Colonic mucosa (tissue), 4 donors: ENCODE results near the gene MED7. TPM values are rescaled to one million over a fixed set of nuclear protein-coding genes. Genes with fewer than 3 reads are reported as not detected.

Experiments used
- DNase-seq: peaks from one replicate; pipeline ENCODE4 v3.0.0-alpha.2; 2020
- H3K27ac ChIP-seq: fragments of 200-600 bp; one replicate; pipeline ENCODE4 v1.8.0; 2021
- H3K27me3 ChIP-seq: fragments of 200-600 bp; one replicate; pipeline ENCODE4 v1.8.0; 2021
- H3K36me3 ChIP-seq: fragments of 200-600 bp; one replicate; pipeline ENCODE4 v1.8.0; 2021
- H3K4me1 ChIP-seq: fragments of 200-600 bp; one replicate; pipeline ENCODE4 v1.8.0; 2021; ENCODE audit warnings: mild to moderate bottlenecking
- H3K4me3 ChIP-seq: fragments of 200-600 bp; one replicate; pipeline ENCODE4 v1.8.0; 2021
- H3K9ac ChIP-seq, 2 donors: one replicate each; pipeline ENCODE4 v1.7.0; 2013; ENCODE audit warnings: control low read depth in 2 of 2, low read depth in 2 of 2, low read length in 2 of 2
- H3K9me3 ChIP-seq: fragments of 200-600 bp; one replicate; pipeline ENCODE4 v1.8.0; 2021
- intact Hi-C: fragments of 100-400 bp; cut with DNase I; formaldehyde crosslinking; loops from one replicate; pipeline ENCODE4 v1.14.1; 2022
- total RNA-seq, 2 donors: library from RNA; stranded (reverse); fragmentation: NEBNext Ultra II Directional in 1 of 2; extraction: Animal tissue kit (Norgen Biotek cat#: 25700) in 1 of 2; gene quantifications; one replicate each; pipeline ENCODE4 v1.2.1, GENCODE V29; 2021
- TF ChIP-seq, protein P1 (sequence below): fragments of 200-600 bp; IDR thresholded peaks from one replicate; pipeline ENCODE4 v1.8.0; 2022; ENCODE audit warnings: antibody characterized with exemption, mild to moderate bottlenecking
- donor health status: healthy.
- donor health status: DM: no; HTN: no; CAD: no.
- donor health status: DM: no; HTN: no; CAD: no.

MED7 gene
- total RNA-seq, 2 donors from 2014 or later, result 13.9 to 14.9 TPM

DNA sequence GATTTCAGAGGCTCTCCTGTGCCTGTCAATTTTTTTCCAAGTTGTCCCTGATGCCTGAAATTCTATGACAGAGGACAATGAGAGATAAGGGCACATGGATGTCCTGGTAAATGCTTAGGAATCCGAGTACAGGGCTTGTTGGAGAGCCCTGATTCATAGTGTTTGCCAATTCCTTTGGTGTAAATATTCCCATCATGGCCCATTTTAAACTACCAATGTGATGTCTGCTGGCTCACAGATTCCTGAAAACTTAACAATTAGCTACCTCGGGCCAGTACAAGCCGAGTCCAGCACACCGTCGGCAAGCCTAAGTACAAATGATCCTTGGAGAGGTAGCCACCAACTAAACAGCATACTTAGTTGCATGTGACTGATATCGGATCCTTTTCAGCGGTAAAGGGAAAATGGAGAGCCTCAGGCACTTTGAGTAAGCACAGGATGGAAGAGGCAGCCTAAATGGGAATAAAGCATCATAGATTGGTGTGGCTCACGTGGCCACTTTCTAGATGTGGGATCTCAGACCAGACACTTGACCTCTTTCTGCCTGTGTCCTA lies 41.5 kb upstream of the MED7 start:
- TF ChIP-seq, protein P1, sequence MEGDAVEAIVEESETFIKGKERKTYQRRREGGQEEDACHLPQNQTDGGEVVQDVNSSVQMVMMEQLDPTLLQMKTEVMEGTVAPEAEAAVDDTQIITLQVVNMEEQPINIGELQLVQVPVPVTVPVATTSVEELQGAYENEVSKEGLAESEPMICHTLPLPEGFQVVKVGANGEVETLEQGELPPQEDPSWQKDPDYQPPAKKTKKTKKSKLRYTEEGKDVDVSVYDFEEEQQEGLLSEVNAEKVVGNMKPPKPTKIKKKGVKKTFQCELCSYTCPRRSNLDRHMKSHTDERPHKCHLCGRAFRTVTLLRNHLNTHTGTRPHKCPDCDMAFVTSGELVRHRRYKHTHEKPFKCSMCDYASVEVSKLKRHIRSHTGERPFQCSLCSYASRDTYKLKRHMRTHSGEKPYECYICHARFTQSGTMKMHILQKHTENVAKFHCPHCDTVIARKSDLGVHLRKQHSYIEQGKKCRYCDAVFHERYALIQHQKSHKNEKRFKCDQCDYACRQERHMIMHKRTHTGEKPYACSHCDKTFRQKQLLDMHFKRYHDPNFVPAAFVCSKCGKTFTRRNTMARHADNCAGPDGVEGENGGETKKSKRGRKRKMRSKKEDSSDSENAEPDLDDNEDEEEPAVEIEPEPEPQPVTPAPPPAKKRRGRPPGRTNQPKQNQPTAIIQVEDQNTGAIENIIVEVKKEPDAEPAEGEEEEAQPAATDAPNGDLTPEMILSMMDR, result no peak
- H3K9ac ChIP-seq, result no peak overlapping the region
- H3K36me3 ChIP-seq, result no peaks in the 10 kb centered on the region
- no peaks in the 10 kb centered on the region for H3K4me1 ChIP-seq
- no peak overlapping the region for H3K27ac ChIP-seq
- intact Hi-C loops, result no loop called here
- H3K4me3 ChIP-seq, result no peak overlapping the region
- no peaks in the 10 kb centered on the region for H3K27me3 ChIP-seq
- H3K9me3 ChIP-seq, result no peaks in the 10 kb centered on the region
- DNase-seq, result no peak

DNA sequence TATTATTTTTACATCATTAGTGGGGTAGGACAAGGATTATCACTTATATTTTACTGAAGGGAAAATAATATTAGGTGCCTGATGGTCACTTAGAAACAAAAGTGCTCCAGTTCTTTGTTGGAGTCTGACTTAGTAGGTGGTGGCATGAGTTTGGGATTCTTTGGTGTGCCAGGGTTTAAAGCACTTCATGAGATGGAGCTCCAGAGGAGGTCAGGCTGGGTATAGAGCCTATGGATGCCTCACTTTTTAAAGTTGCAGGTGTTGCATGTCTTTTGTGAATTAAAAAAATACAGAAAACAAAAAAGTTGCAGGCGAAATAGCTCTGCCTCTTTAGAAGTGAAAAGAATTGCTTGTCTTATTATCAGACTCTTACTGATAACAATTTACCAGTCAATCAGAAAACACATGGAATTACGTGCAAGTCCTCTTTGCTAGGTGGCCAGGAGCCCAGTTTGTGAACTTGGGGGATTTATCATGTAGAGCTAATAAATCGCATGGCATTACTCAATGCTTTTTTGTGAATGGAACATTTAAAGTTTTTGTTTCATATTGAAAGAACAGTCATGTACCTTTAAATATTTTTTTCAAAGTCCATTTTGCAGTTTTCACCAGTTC lies 39.6 kb upstream of the MED7 start:
- Histone ChIP-seq H3K9ac (no peak overlapping the region), H3K4me3 (no peak overlapping the region), H3K9me3 (no peaks in the 10 kb centered on the region), H3K27ac (no peak overlapping the region), H3K36me3 (no peaks in the 10 kb centered on the region), H3K27me3 (no peaks in the 10 kb centered on the region), H3K4me1 (no peaks in the 10 kb centered on the region)
- intact Hi-C loops, result no loop called here
- TF ChIP-seq, protein P1, result no peak
- no peak for DNase-seq

DNA sequence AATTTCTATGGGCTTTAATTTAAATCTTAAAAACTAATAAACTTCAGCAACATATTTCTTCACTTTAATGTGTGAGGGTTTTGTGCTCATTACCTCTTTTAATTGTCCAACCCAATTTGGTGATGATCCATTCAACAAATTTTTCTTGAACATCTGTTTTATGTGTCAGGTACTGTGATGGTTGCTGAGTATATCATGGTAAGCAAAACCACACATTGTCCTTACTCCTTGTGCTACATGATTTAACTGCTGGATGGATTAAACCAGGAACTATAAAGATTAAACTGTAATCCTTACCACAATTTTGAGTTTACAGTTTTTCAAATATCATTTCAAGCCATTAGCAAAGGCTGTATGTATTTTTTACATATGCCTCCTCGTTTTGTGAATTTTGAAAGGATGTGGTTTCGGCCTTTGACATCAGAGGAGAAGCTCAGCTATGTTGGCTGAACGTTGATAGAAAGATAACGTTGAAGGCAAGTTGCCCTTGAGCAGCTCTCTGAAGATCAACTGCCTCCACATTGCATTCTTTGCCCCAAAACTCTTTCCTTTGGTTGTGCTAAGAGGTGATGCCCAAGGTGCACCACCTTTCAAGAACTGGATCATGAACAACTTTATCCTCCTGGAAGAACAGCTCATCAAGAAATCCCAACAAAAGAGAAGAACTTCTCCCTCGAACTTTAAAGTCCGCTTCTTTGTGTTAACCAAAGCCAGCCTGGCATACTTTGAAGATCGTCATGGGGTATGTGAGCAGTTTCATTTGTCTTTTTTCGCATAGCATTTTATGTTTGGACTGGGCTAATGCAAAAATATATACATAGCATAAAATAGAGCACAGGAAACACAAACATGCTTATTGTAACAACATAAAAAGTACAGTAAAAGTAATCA lies 38.0 kb upstream of the MED7 start, which contains the start of gene ITK:
Gene ITK, plus strand, starts transcription at position 467 of the 891 bp plus-strand sequence. Its CDS starts 138 bp downstream, at position 605.
- H3K9ac ChIP-seq, result no peak within 1 kb of the TSS
- TF ChIP-seq, protein P1, result no peak
- H3K36me3 ChIP-seq, result no peaks in the 10 kb centered on the region
- H3K9me3 ChIP-seq, result no peaks in the 10 kb centered on the region
- H3K4me3 ChIP-seq, result no peak within 1 kb of the TSS
- H3K4me1 ChIP-seq, result no peaks in the 10 kb centered on the region
- intact Hi-C loops, result no loop called here
- no peaks in the 10 kb centered on the region for H3K27me3 ChIP-seq
- no peak within 1 kb of the TSS for H3K27ac ChIP-seq
- no peak for DNase-seq

DNA sequence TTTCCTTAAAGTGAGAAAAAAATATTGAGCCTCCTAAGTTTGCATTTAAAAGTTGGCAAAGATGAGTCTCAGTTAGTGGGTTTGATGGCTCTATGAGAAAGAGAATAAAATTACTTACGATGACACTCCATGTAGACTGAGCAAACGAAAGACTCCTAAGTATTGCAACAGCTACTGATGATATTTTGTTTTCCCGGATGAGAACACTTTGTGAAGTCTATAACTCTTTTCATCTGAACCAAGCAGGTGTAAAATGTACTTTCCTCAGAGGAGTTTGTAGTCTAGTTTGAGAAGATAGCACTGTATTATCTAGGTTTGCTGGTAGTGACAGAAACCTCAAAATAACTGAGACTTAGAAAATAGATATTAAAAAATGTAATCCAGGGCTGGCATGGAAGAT lies 36.3 kb upstream of the MED7 start:
- intact Hi-C loops, result no loop called here
- H3K36me3 ChIP-seq, result no peaks in the 10 kb centered on the region
- no peak overlapping the region for H3K9ac ChIP-seq
- no peak overlapping the region for H3K27ac ChIP-seq
- no peaks in the 10 kb centered on the region for H3K27me3 ChIP-seq
- no peak for DNase-seq
- TF ChIP-seq, protein P1, result no peak
- no peaks in the 10 kb centered on the region for H3K9me3 ChIP-seq
- no peaks in the 10 kb centered on the region for H3K4me1 ChIP-seq
- H3K4me3 ChIP-seq, result no peak overlapping the region

DNA sequence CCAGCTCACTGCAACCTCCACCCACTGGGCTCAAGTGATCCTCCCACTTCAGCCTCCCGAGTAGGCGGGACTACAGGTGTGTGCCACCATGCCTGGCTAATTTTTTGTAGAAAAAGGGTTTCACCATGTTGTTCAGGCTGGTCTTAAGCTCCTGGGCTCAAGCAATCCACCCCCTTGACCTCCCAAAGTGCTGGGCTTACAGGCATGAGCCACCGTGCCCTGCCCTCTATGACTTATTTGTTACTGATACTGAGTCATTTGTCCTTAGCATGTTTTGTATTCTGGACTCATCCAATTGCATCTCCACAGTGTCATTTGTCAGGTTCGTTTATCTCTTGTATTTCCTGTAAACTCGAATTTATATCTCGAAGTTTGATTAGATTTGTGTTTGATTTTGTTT lies 35.3 kb upstream of the MED7 start:
- no peaks in the 10 kb centered on the region for H3K27me3 ChIP-seq
- TF ChIP-seq, protein P1, result no peak
- H3K36me3 ChIP-seq, result no peaks in the 10 kb centered on the region
- H3K9ac ChIP-seq, result no peak overlapping the region
- no peak for DNase-seq
- no peaks in the 10 kb centered on the region for H3K4me1 ChIP-seq
- H3K9me3 ChIP-seq, result no peaks in the 10 kb centered on the region
- intact Hi-C loops, result no loop called here
- H3K27ac ChIP-seq, result no peak overlapping the region
- no peak overlapping the region for H3K4me3 ChIP-seq
